Measurements from ENCODE around the gene SLC35D1. TPM values are rescaled to one million over a fixed set of nuclear protein-coding genes. Genes with fewer than 3 reads are reported as not detected.

Gene SLC35D1
- total RNA-seq, 1 experiment from 2014 or later, result 3.8 TPM

DNA sequence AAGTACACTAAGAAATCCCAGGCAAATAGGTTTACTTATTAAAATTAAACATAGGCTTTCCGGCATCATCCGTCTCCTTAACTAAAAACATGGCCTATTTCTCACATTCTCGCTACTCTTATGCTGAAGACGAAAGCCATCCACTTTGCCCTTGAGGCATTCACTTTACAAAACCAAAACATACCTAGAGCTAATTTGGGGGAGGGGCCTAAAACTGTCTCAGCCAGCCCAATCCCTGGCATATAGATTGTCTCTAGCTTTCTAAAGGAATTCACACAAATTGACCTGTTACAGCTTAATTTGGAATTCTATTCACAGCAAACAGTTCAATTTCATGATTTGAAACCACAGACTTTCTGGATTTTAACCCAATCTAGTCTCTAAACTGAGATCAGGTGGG lies 34.8 kb downstream of the SLC35D1 start:
- no peak overlapping the region for H3K4me2 ChIP-seq (ENCODE audit: insufficient read depth, insufficient read length, low read length)
- peak overlapping the region in 1 of 3 experiments; percentile 1; a peak in 1 of 7 replicates for H3K27ac Mint-ChIP-seq

More for the DNA sequence above, 34.8 kb downstream of the SLC35D1 start:
- H2BK120ac ChIP-seq (ENCODE audit: low read depth, low read length, poor library complexity, severe bottlenecking), result no peak overlapping the region
- no peaks in the 10 kb centered on the region for H3K27me3 ChIP-seq (ENCODE audit: insufficient read depth, low read length)
- Mint-ChIP-seq H3K4me1 (peaks cover 23 to 26% of the 10 kb centered on the region in 2 experiments), H3K9me3 (no peaks in the 10 kb centered on the region), H3K36me3 (ENCODE audit: insufficient read depth in 1 of 3, low read depth in 3 of 3) (peaks cover 0 to 2% (median 0%) of the 10 kb centered on the region in 3 experiments; a peak in 3 of 7 replicates), H3K4me3 (no peak overlapping the region), H3K27me3 (ENCODE audit: low read depth) (0 out of 2 replicates have a peak, but pooled peaks cover 2% of the 10 kb centered on the region)
- H2BK12ac ChIP-seq (ENCODE audit: insufficient read length, low read depth, low read length), result no peak overlapping the region
- no peak overlapping the region for H3K9ac ChIP-seq (ENCODE audit: extremely low read depth, insufficient read length, low read length)
- no peak overlapping the region for H4K8ac ChIP-seq (replicated peaks; ENCODE audit: insufficient read length, low read depth, low read length)
- no peak overlapping the region for H2BK5ac ChIP-seq (ENCODE audit: insufficient read length, low read length)
- H3K23me2 ChIP-seq (ENCODE audit: insufficient read length, low read depth, low read length, poor library complexity, severe bottlenecking), result no peaks in the 10 kb centered on the region
- no peak overlapping the region for H3K14ac ChIP-seq (ENCODE audit: insufficient read depth, low read length)
- no CpG with 5 or more reads among the region's 4 CpGs for WGBS (ENCODE audit: extremely low coverage, insufficient read length, low lambda C conversion rate)
- H2BK20ac ChIP-seq (ENCODE audit: low read depth, low read length, poor library complexity, severe bottlenecking), result no peak overlapping the region
- no peak overlapping the region for H3K23ac ChIP-seq (ENCODE audit: insufficient read length, low read depth, low read length)
- no peak overlapping the region for H3K18ac ChIP-seq (ENCODE audit: insufficient read length, low read depth, low read length)
- DNase-seq, result no peak
- no peaks in the 10 kb centered on the region for H3K79me1 ChIP-seq (ENCODE audit: insufficient read depth, low read depth, low read length, poor library complexity, severe bottlenecking)
- H3T11ph ChIP-seq (ENCODE audit: low read length), result no peak overlapping the region
- H3K4me1 ChIP-seq (ENCODE audit: insufficient read depth, low read length), result no peaks in the 10 kb centered on the region; the same call in 1 of the 2 replicates
- H4K5ac ChIP-seq (ENCODE audit: insufficient read length, low read depth, low read length), result no peak overlapping the region
- H3K4ac ChIP-seq (ENCODE audit: low read depth, low read length), result no peak overlapping the region
- no peak overlapping the region for H3K27ac ChIP-seq (ENCODE audit: insufficient read length, low read depth, low read length)
- H3K56ac ChIP-seq (ENCODE audit: insufficient read length, low read depth, low read length), result no peak overlapping the region
- H3K79me2 ChIP-seq (ENCODE audit: insufficient read depth, low read length), result no peaks in the 10 kb centered on the region
- no peak overlapping the region for H2AFZ ChIP-seq (ENCODE audit: low read length)
- no peak overlapping the region for H2BK15ac ChIP-seq (ENCODE audit: low read depth, low read length)
- no peak overlapping the region for H2AK5ac ChIP-seq (ENCODE audit: insufficient read length, low read length)
- no peak overlapping the region for H4K91ac ChIP-seq (ENCODE audit: insufficient read length, low read depth, low read length)
- TF ChIP-seq, protein P1, sequence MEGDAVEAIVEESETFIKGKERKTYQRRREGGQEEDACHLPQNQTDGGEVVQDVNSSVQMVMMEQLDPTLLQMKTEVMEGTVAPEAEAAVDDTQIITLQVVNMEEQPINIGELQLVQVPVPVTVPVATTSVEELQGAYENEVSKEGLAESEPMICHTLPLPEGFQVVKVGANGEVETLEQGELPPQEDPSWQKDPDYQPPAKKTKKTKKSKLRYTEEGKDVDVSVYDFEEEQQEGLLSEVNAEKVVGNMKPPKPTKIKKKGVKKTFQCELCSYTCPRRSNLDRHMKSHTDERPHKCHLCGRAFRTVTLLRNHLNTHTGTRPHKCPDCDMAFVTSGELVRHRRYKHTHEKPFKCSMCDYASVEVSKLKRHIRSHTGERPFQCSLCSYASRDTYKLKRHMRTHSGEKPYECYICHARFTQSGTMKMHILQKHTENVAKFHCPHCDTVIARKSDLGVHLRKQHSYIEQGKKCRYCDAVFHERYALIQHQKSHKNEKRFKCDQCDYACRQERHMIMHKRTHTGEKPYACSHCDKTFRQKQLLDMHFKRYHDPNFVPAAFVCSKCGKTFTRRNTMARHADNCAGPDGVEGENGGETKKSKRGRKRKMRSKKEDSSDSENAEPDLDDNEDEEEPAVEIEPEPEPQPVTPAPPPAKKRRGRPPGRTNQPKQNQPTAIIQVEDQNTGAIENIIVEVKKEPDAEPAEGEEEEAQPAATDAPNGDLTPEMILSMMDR (conservative IDR thresholded peaks at IDR 0.05), result no peak
- no peaks in the 10 kb centered on the region for H3K9me3 ChIP-seq (ENCODE audit: control insufficient read depth, low read depth, low read length)
- no peaks in the 10 kb centered on the region for H4K20me1 ChIP-seq (ENCODE audit: control insufficient read depth, insufficient read depth, insufficient read length)
